K562 (cell line): ENCODE data around the gene UBR3. TPM values are rescaled to one million over a fixed set of nuclear protein-coding genes. Genes with fewer than 3 reads are reported as not detected.

Experiments
- ARID2 ChIP-seq: fragments of 450-650 bp; IDR thresholded peaks from 2 replicates; pipeline ENCODE4 v1.6.1; 2017; ENCODE audit warnings: antibody characterized with exemption, mild to moderate bottlenecking
- CBFA2T2 ChIP-seq: fragments of 450-650 bp; conservative IDR thresholded peaks from 2 replicates; pipeline ENCODE4 v1.6.1; 2017; ENCODE audit warnings: mild to moderate bottlenecking
- EWSR1 ChIP-seq: fragments of 450-650 bp; IDR thresholded peaks from 2 replicates; pipeline ENCODE4 v1.6.1; 2018; ENCODE audit warnings: borderline replicate concordance, mild to moderate bottlenecking, low read depth, moderate library complexity; ENCODE audit not compliant: partially characterized antibody
- FIP1L1 ChIP-seq: fragments of 200-400 bp; formaldehyde crosslinking; IDR thresholded peaks from 2 replicates; pipeline ENCODE4 v1.6.1; 2018; ENCODE audit warnings: mild to moderate bottlenecking, low read depth, low read length; ENCODE audit not compliant: poor library complexity, severe bottlenecking
- GATA2 ChIP-seq: sonication (generic); formaldehyde crosslinking; IDR thresholded peaks from 2 replicates; pipeline ENCODE4 v1.4.0; 2020; ENCODE audit warnings: mild to moderate bottlenecking, missing genetic modification reagents
- HLTF ChIP-seq: fragments of 450-650 bp; IDR thresholded peaks from 2 replicates; pipeline ENCODE4 v1.6.1; 2016
- NR2C1 ChIP-seq, 2 experiments: fragments of 450-650 bp; IDR thresholded peaks; 2 replicates each; pipeline ENCODE4 v1.6.1; 2017; ENCODE audit warnings: mild to moderate bottlenecking in 2 of 2, antibody characterized with exemption in 1 of 2, inconsistent platforms in 1 of 2, missing compliant biosample characterization in 1 of 2, missing genetic modification characterization in 1 of 2
- RFX7 ChIP-seq: fragments of 250-450 bp; sonication (Bioruptor Pico); IDR thresholded peaks from 2 replicates; pipeline ENCODE4 v1.5.1; 2021; ENCODE audit warnings: mild to moderate bottlenecking
- SAFB2 ChIP-seq: fragments of 200-400 bp; formaldehyde crosslinking; IDR thresholded peaks from 2 replicates; pipeline ENCODE4 v1.6.1; 2018; ENCODE audit warnings: borderline replicate concordance, low read length, low read depth, moderate library complexity; ENCODE audit not compliant: severe bottlenecking
- SMARCA4 ChIP-seq: fragments of 450-650 bp; IDR thresholded peaks from 2 replicates; pipeline ENCODE4 v1.6.1; 2016
- SP1 ChIP-seq: sonication (generic); formaldehyde crosslinking; IDR thresholded peaks from 2 replicates; pipeline ENCODE4 v1.8.1; 2022; ENCODE audit warnings: mild to moderate bottlenecking, missing genetic modification reagents
- TCF3 ChIP-seq: sonication (generic); formaldehyde crosslinking; IDR thresholded peaks from 2 replicates; pipeline ENCODE4 v1.4.0; 2020; ENCODE audit warnings: mild to moderate bottlenecking, missing genetic modification reagents
- VEZF1 ChIP-seq: fragments of 200-800 bp; sonication (Bioruptor generic); IDR thresholded peaks from 2 replicates; pipeline ENCODE4 v1.6.1; 2017; ENCODE audit warnings: missing genetic modification characterization, missing compliant biosample characterization
- XRCC4 ChIP-seq: IDR thresholded peaks from one replicate; pipeline ENCODE4 v1.6.1; 2011; ENCODE audit not compliant: insufficient read depth, insufficient read length; ENCODE audit errors: extremely low read depth
- ZBTB43 ChIP-seq: sonication (generic); formaldehyde crosslinking; IDR thresholded peaks from 2 replicates; pipeline ENCODE4 v1.8.0; 2023; ENCODE audit warnings: mild to moderate bottlenecking, missing genetic modification reagents
- ZKSCAN3 ChIP-seq: fragments of 250-450 bp; sonication (Bioruptor Pico); IDR thresholded peaks from 2 replicates; pipeline ENCODE4 v1.4.0; 2020
- polyA plus RNA-seq, 8 experiments: library from polyadenylated mRNA; depleted of rRNA in 4 of 8; stranded (reverse) in 5 of 8; unstranded in 3 of 8; fragments of >200 nt; fragmentation: Nextera tagmentation in 2 of 8; fragmentation: Illumina TruSeq in 1 of 8; extraction: Ambion mirVana in 2 of 8; extraction: Trizol in 1 of 8; gene quantifications; 2 replicates each; pipeline versions ENCODE4 v1.2.1 to v1.2.3, GENCODE V29; 2011 to 2014; ENCODE audit warnings: inconsistent platforms in 1 of 8, missing spikeins in 1 of 8
- total RNA-seq, 7 experiments: library from RNA; depleted of rRNA in 6 of 7; stranded (reverse); fragments of >200 nt in 6 of 7; fragmentation: Illumina TruSeq in 2 of 7; extraction: Trizol in 2 of 7; gene quantifications; 2 replicates each; pipeline versions ENCODE4 v1.2.1 to v1.2.3, GENCODE V29; 2011 to 2021; ENCODE audit warnings: low replicate concordance in 1 of 7
- TF ChIP-seq, protein P1 (sequence below): IDR thresholded peaks from 3 replicates; pipeline ENCODE4 v1.6.1; 2011; ENCODE audit warnings: borderline replicate concordance, mild to moderate bottlenecking, moderate library complexity; ENCODE audit not compliant: insufficient read length; ENCODE audit errors: extremely low read depth
- TF ChIP-seq, protein P2 (sequence below): IDR thresholded peaks from 2 replicates; pipeline ENCODE4 v1.6.1; 2014; ENCODE audit warnings: antibody characterized with exemption
- TF ChIP-seq, protein P3 (sequence below): fragments of 450-650 bp; formaldehyde crosslinking; IDR thresholded peaks from 2 replicates; pipeline ENCODE4 v1.4.0; 2022; ENCODE audit warnings: missing genetic modification characterization

The UBR3 gene
- total and polyA plus RNA-seq, 9 of the 15 experiments (the other 6 are each of a cell fraction or from before 2014, with no cell fraction given) = 14.4 to 63.5 (median 40.4) TPM

DNA sequence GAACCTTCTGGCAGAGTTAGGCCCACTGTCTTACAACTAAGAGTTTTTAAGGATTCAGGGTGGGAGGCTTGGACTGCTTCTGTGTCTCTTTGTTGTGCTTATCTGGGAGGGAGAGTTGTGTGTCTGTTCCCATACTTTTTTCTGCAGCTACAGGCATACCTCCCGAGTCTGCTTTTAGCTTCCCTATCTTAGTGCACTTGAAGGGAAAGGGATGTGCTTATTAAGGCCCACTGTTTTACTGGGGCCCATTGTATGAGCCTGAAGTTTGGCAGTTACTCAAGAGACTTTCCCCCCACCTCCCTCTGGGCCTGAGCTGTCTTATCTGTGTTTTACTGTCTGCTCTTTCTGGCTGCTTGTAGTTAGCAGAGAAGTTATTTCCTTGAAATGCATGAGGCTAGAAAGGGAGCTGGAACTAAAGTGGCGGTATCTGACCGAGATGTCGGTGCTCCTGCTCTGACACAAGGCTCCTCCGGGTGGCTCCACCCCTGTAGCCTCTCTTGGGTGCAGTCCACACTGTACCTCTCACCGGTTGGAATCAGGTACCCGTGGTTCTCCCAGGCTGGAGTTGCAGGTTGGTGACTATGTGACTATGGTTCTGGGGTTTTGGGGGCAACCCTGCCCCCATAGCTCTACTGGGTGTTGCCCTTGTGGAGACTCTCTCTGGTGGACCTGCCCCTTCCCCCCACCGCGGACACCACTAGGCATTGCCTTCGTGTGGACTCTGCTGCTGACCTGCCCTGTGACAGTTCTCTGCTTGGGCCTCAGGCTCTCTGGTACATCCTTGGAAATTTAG, 12.9 kb downstream of the UBR3 start (continued):
- TF ChIP-seq, protein P1, sequence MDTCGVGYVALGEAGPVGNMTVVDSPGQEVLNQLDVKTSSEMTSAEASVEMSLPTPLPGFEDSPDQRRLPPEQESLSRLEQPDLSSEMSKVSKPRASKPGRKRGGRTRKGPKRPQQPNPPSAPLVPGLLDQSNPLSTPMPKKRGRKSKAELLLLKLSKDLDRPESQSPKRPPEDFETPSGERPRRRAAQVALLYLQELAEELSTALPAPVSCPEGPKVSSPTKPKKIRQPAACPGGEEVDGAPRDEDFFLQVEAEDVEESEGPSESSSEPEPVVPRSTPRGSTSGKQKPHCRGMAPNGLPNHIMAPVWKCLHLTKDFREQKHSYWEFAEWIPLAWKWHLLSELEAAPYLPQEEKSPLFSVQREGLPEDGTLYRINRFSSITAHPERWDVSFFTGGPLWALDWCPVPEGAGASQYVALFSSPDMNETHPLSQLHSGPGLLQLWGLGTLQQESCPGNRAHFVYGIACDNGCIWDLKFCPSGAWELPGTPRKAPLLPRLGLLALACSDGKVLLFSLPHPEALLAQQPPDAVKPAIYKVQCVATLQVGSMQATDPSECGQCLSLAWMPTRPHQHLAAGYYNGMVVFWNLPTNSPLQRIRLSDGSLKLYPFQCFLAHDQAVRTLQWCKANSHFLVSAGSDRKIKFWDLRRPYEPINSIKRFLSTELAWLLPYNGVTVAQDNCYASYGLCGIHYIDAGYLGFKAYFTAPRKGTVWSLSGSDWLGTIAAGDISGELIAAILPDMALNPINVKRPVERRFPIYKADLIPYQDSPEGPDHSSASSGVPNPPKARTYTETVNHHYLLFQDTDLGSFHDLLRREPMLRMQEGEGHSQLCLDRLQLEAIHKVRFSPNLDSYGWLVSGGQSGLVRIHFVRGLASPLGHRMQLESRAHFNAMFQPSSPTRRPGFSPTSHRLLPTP = no peak
- TF ChIP-seq SP1 = peak; percentile 44; the same call in 1 of the 2 replicates
- TF ChIP-seq ZBTB43 (CRISPR knock-in tag) = no peak
- no peak for TF ChIP-seq NR2C1 (IDR thresholded peaks at IDR 0.05)
- TF ChIP-seq NR2C1 (tag; IDR thresholded peaks at IDR 0.05) = no peak
- TF ChIP-seq CBFA2T2 = no peak; the same call in 1 of the 2 replicates
- TF ChIP-seq ZKSCAN3 (CRISPR knock-in tag) = no peak
- TF ChIP-seq ARID2 = no peak
- TF ChIP-seq, protein P2, sequence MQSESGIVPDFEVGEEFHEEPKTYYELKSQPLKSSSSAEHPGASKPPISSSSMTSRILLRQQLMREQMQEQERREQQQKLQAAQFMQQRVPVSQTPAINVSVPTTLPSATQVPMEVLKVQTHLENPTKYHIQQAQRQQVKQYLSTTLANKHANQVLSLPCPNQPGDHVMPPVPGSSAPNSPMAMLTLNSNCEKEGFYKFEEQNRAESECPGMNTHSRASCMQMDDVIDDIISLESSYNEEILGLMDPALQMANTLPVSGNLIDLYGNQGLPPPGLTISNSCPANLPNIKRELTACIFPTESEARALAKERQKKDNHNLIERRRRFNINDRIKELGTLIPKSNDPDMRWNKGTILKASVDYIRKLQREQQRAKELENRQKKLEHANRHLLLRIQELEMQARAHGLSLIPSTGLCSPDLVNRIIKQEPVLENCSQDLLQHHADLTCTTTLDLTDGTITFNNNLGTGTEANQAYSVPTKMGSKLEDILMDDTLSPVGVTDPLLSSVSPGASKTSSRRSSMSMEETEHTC = no peak
- peak; percentile 84 for TF ChIP-seq SMARCA4
- TF ChIP-seq GATA2 (CRISPR knock-in tag) = peak; percentile 80
- TF ChIP-seq, protein P3, sequence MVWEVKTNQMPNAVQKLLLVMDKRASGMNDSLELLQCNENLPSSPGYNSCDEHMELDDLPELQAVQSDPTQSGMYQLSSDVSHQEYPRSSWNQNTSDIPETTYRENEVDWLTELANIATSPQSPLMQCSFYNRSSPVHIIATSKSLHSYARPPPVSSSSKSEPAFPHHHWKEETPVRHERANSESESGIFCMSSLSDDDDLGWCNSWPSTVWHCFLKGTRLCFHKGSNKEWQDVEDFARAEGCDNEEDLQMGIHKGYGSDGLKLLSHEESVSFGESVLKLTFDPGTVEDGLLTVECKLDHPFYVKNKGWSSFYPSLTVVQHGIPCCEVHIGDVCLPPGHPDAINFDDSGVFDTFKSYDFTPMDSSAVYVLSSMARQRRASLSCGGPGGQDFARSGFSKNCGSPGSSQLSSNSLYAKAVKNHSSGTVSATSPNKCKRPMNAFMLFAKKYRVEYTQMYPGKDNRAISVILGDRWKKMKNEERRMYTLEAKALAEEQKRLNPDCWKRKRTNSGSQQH (CRISPR knock-in tag) = no peak
- no peak for TF ChIP-seq RFX7 (CRISPR knock-in tag)
- no peak for TF ChIP-seq XRCC4
- TF ChIP-seq TCF3 (CRISPR knock-in tag) = peak; percentile 76
- no peak for TF ChIP-seq EWSR1
- 0 out of 2 replicates have a peak, but pooled peaks have one; percentile 5 for TF ChIP-seq HLTF
- TF ChIP-seq FIP1L1 = no peak
- no peak for TF ChIP-seq SAFB2
- TF ChIP-seq VEZF1 (CRISPR knock-in tag) = peak; percentile 75
